MM.1S (cell line): ENCODE results near the gene MPO.

ENCODE experiments used
- DNase-seq: peaks from one replicate; pipeline ENCODE4 v3.0.0-alpha.2; 2015
- H2AFZ ChIP-seq: fragments of 300-600 bp; sonication (generic); 2 replicates; pipeline ENCODE4 v1.6.0; 2016; ENCODE audit warnings: antibody characterized with exemption, low read length
- H3F3A ChIP-seq: fragments of 300-600 bp; sonication (generic); 2 replicates; pipeline ENCODE4 v1.6.1; 2016; ENCODE audit warnings: mild to moderate bottlenecking, antibody characterized with exemption, low read length, moderate library complexity, mixed read lengths; ENCODE audit not compliant: insufficient read depth
- H3K27ac ChIP-seq: fragments of 300-600 bp; sonication (generic); 2 replicates; pipeline ENCODE4 v1.5.1; 2016; ENCODE audit warnings: mild to moderate bottlenecking, low read length
- H3K27me3 ChIP-seq: fragments of 300-600 bp; sonication (generic); replicated peaks from 2 replicates; pipeline ENCODE4 v1.6.0; 2016; ENCODE audit warnings: low read length; ENCODE audit not compliant: insufficient read depth
- H3K36me3 ChIP-seq: fragments of 300-600 bp; sonication (generic); replicated peaks from 2 replicates; pipeline ENCODE4 v1.6.1; 2016; ENCODE audit warnings: mild to moderate bottlenecking, low read length, mixed read lengths; ENCODE audit not compliant: insufficient read depth
- H3K4me1 ChIP-seq: fragments of 300-600 bp; sonication (generic); 2 replicates; pipeline ENCODE4 v1.6.1; 2016; ENCODE audit warnings: low read length, mixed read lengths
- H3K4me2 ChIP-seq: fragments of 300-600 bp; sonication (generic); 2 replicates; pipeline ENCODE4 v1.6.0; 2016; ENCODE audit warnings: low read depth, low read length
- H3K4me3 ChIP-seq: fragments of 300-600 bp; sonication (generic); 2 replicates; pipeline ENCODE4 v1.5.1; 2016; ENCODE audit warnings: low read length, mixed read lengths
- H3K79me2 ChIP-seq: fragments of 300-600 bp; sonication (generic); 2 replicates; pipeline ENCODE4 v1.6.1; 2016; ENCODE audit warnings: mixed run types, low read length, mixed read lengths
- H3K9ac ChIP-seq: fragments of 300-600 bp; sonication (generic); 2 replicates; pipeline ENCODE4 v1.6.1; 2016; ENCODE audit warnings: low read length, mixed read lengths
- H3K9me2 ChIP-seq: fragments of 300-600 bp; sonication (generic); replicated peaks from 2 replicates; pipeline ENCODE4 v1.6.1; 2016; ENCODE audit warnings: mild to moderate bottlenecking, low read length, mixed read lengths; ENCODE audit not compliant: insufficient read depth
- H3K9me3 ChIP-seq: fragments of 300-600 bp; sonication (generic); replicated peaks from 2 replicates; pipeline ENCODE4 v1.6.1; 2016; ENCODE audit warnings: mild to moderate bottlenecking, low read length, mixed read lengths; ENCODE audit not compliant: insufficient read depth
- H4K20me1 ChIP-seq: fragments of 300-600 bp; sonication (generic); 2 replicates; pipeline ENCODE4 v1.6.1; 2016; ENCODE audit warnings: mild to moderate bottlenecking, low read length, moderate library complexity, mixed read lengths; ENCODE audit not compliant: insufficient read depth
- CTCF ChIP-seq: fragments of 300-600 bp; sonication (generic); IDR thresholded peaks from 2 replicates; pipeline ENCODE4 v1.5.1; 2016; ENCODE audit warnings: antibody characterized with exemption, low read length, mixed read lengths
- EZH2 ChIP-seq: fragments of 300-600 bp; sonication (generic); optimal IDR thresholded peaks from 2 replicates; pipeline ENCODE3; 2017; ENCODE audit warnings: low read depth, mild to moderate bottlenecking, antibody characterized with exemption, low read length, mixed read lengths
- EZH2phosphoT487 ChIP-seq: fragments of 300-600 bp; sonication (generic); IDR thresholded peaks from 2 replicates; pipeline ENCODE4 v1.6.1; 2018; ENCODE audit warnings: antibody characterized with exemption, low read length

Gene MPO

GRCh38 chr17:58247511-58248363 lies 33.0 kb downstream of the MPO start:
- Histone ChIP-seq H3K4me1 (peaks cover 5% of the 10 kb centered on the region), H3K9ac (no peak overlapping the region), H3K4me2 (no peak overlapping the region), H3K27ac (no peak overlapping the region), H3K4me3 (no peak overlapping the region), H3K9me3 (no peaks in the 10 kb centered on the region), H4K20me1 (no peaks in the 10 kb centered on the region), H3K9me2 (no peaks in the 10 kb centered on the region), H3K27me3 (peaks cover 91% of the 10 kb centered on the region), H3K36me3 (no peaks in the 10 kb centered on the region), H3K79me2 (no peaks in the 10 kb centered on the region), H3F3A (no peaks in the 10 kb centered on the region), H2AFZ (no peak overlapping the region)
- DNase-seq: no peak
- TF ChIP-seq EZH2phosphoT487 (no peak), EZH2 (no peak), CTCF (no peak)

GRCh38 chr17:58246781-58247180 lies 34.0 kb downstream of the MPO start:
- no peaks in the 10 kb centered on the region for H3K9me2 ChIP-seq
- H3K79me2 ChIP-seq: no peaks in the 10 kb centered on the region
- no peak overlapping the region for H3K4me2 ChIP-seq
- no peaks in the 10 kb centered on the region for H3K36me3 ChIP-seq
- H3K27ac ChIP-seq: no peak overlapping the region
- DNase-seq: no peak
- no peak overlapping the region for H2AFZ ChIP-seq
- H3K4me3 ChIP-seq: no peak overlapping the region
- no peaks in the 10 kb centered on the region for H3K9me3 ChIP-seq
- H3K9ac ChIP-seq: no peak overlapping the region
- peaks cover 5% of the 10 kb centered on the region for H3K4me1 ChIP-seq
- H3F3A ChIP-seq: no peaks in the 10 kb centered on the region
- H3K27me3 ChIP-seq: peaks cover 94% of the 10 kb centered on the region
- no peaks in the 10 kb centered on the region for H4K20me1 ChIP-seq
- TF ChIP-seq CTCF: no peak
- TF ChIP-seq EZH2phosphoT487: no peak
- no peak for TF ChIP-seq EZH2

GRCh38 chr17:58246104-58246740 lies 34.5 kb downstream of the MPO start:
- no peaks in the 10 kb centered on the region for H3K9me3 ChIP-seq
- TF ChIP-seq EZH2 (no peak), CTCF (no peak), EZH2phosphoT487 (no peak)
- H3K27me3 ChIP-seq: peaks cover 94% of the 10 kb centered on the region
- no peaks in the 10 kb centered on the region for H3K79me2 ChIP-seq
- no peak for DNase-seq
- no peak overlapping the region for H3K27ac ChIP-seq
- no peak overlapping the region for H3K4me3 ChIP-seq
- no peaks in the 10 kb centered on the region for H4K20me1 ChIP-seq
- H3K36me3 ChIP-seq: no peaks in the 10 kb centered on the region
- no peak overlapping the region for H3K9ac ChIP-seq
- H3K4me1 ChIP-seq: peaks cover 5% of the 10 kb centered on the region
- no peaks in the 10 kb centered on the region for H3F3A ChIP-seq
- no peak overlapping the region for H3K4me2 ChIP-seq
- H2AFZ ChIP-seq: no peak overlapping the region
- no peaks in the 10 kb centered on the region for H3K9me2 ChIP-seq
